A673 (cell line): ENCODE results near the gene MSANTD1. TPM values are rescaled to one million over a fixed set of nuclear protein-coding genes. Genes with fewer than 3 reads are reported as not detected.
"Not testable (repeated sequence)": the region's sequence is repeated elsewhere in the genome, so short reads cannot be mapped to it uniquely, and the experiment has no call there.

Source experiments
- BruUV-seq: library from RNA; stranded (reverse); fragments of 400-500 nt; replicated peaks from 2 replicates; lab custom pipeline; 2021; lab: Mats Ljungman, UMichigan
- CTCF ChIA-PET: fragments of 300-600 bp; sonication (Branson Sonifier 250); formaldehyde crosslinking; loops from one replicate; lab custom pipeline; 2022; ENCODE audit warnings: antibody characterized with exemption; lab: Charles Lee
- POLR2A ChIA-PET: fragments of 300-600 bp; sonication (Branson Sonifier 250); formaldehyde crosslinking; loops from one replicate; lab custom pipeline; 2022; ENCODE audit warnings: antibody characterized with exemption; ENCODE audit not compliant: low non-redundant PET; lab: Charles Lee
- DNase-seq: peaks from one replicate; pipeline ENCODE4 v3.0.0-alpha.2; 2015; ENCODE audit warnings: low spot score
- H3K27ac ChIP-seq: fragments of 200-600 bp; sonication (generic); 2 replicates; pipeline ENCODE4 v1.5.1; 2016; ENCODE audit warnings: mixed run types, low read depth, mild to moderate bottlenecking, mixed read lengths, antibody characterized with exemption, low read length; ENCODE audit not compliant: poor library complexity, severe bottlenecking
- H3K27me3 ChIP-seq: fragments of 200-600 bp; sonication (generic); replicated peaks from 2 replicates; pipeline ENCODE4 v1.6.1; 2017; ENCODE audit warnings: mixed run types, low read depth, mild to moderate bottlenecking, mixed read lengths, antibody characterized with exemption, low read length; ENCODE audit not compliant: insufficient read depth, poor library complexity
- H3K36me3 ChIP-seq: fragments of 200-600 bp; sonication (generic); 2 replicates; pipeline ENCODE4 v1.6.1; 2016; ENCODE audit warnings: mixed run types, mild to moderate bottlenecking, mixed read lengths, antibody characterized with exemption, low read length; ENCODE audit not compliant: insufficient read depth, poor library complexity, severe bottlenecking
- H3K4me1 ChIP-seq: fragments of 200-600 bp; sonication (generic); 2 replicates; pipeline ENCODE4 v1.6.1; 2017; ENCODE audit warnings: mixed run types, mild to moderate bottlenecking, mixed read lengths, antibody characterized with exemption, low read length; ENCODE audit not compliant: insufficient read depth, poor library complexity, severe bottlenecking
- H3K4me3 ChIP-seq: fragments of 200-600 bp; sonication (generic); 2 replicates; pipeline ENCODE4 v1.5.1; 2016; ENCODE audit warnings: low read depth, mixed run types, mild to moderate bottlenecking, mixed read lengths, low read length; ENCODE audit not compliant: poor library complexity, severe bottlenecking
- H3K9me3 ChIP-seq: fragments of 200-600 bp; sonication (generic); 2 replicates; pipeline ENCODE4 v1.6.1; 2016; ENCODE audit warnings: mixed run types, low read depth, mild to moderate bottlenecking, mixed read lengths, antibody characterized with exemption, low read length; ENCODE audit not compliant: poor library complexity, severe bottlenecking
- EZH2 ChIP-seq: fragments of 200-600 bp; sonication (generic); IDR thresholded peaks from 2 replicates; pipeline ENCODE4 v1.6.1; 2017; ENCODE audit warnings: borderline replicate concordance, low read depth, mild to moderate bottlenecking, mixed read lengths, antibody characterized with exemption, low read length; ENCODE audit not compliant: poor library complexity, severe bottlenecking
- intact Hi-C: fragments of 100-400 bp; cut with micrococcal nuclease; formaldehyde crosslinking; loops from one replicate; pipeline ENCODE4 v1.10.0; 2022; ENCODE audit not compliant: unreplicated experiment
- total RNA-seq: library from RNA; stranded (reverse); gene quantifications from 2 replicates; pipeline ENCODE4 v1.2.3, GENCODE V29; 2021
- TF ChIP-seq, protein P1 (sequence below): fragments of 300-800, 200-600 bp; sonication (generic); conservative IDR thresholded peaks from 2 replicates; pipeline ENCODE4 v1.5.1; 2017; ENCODE audit warnings: low read depth, mild to moderate bottlenecking, antibody characterized with exemption, low read length, moderate library complexity, mixed read lengths

The MSANTD1 gene
- total RNA-seq, 1 experiment from 2014 or later = 2.3 TPM

DNA sequence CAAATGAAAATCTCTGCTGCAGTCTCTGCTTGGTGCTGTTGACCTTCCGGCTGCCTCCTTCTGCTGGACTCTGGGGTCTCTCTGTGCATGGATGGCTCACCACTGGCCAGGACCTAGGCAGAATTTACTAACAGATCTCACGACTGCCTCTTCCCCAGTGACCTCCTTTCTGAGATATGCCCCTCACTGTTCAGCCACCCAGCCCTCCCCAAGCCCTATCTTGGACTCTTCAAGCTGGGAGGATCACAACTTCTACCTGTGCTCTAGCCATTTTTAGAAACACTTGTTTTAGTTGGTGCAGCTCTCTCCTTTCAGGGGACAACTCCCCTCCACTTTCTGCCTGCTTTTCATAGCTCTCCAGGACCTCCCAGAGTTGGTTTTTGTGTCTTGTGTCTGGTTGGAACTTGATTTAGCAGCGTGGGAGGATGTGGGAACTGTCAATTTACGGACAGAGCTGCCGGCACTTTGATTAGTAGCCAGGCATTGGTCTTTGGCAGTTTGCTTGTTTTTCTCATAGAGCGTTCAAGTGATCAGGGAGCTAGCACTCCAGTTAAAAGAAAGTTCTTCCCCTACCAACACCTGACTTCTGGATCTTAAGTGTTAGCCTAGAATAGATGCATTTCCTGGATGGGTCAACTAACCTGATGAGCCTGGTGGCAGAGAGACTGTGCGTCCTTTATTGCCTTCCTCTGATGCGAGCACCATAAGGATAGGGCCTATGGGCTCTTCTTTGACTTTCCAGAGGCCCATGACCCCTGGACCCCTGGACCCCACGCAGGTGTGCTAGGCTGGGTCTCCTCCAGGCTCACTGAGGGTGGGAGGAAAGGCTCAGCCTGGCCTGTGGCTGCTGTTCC is 50.4 kb downstream of the MSANTD1 start:
- intact Hi-C loops = no loop called here
- Histone ChIP-seq H3K36me3 (peaks cover 4% of the 10 kb centered on the region), H3K4me3 (no peak overlapping the region), H3K27me3 (no peaks in the 10 kb centered on the region), H3K27ac (no peak overlapping the region), H3K4me1 (peaks cover 29% of the 10 kb centered on the region), H3K9me3 (peaks cover 3% of the 10 kb centered on the region)
- ChIA-PET CTCF (no interaction called here), POLR2A (no interaction called here)
- TF ChIP-seq, protein P1, sequence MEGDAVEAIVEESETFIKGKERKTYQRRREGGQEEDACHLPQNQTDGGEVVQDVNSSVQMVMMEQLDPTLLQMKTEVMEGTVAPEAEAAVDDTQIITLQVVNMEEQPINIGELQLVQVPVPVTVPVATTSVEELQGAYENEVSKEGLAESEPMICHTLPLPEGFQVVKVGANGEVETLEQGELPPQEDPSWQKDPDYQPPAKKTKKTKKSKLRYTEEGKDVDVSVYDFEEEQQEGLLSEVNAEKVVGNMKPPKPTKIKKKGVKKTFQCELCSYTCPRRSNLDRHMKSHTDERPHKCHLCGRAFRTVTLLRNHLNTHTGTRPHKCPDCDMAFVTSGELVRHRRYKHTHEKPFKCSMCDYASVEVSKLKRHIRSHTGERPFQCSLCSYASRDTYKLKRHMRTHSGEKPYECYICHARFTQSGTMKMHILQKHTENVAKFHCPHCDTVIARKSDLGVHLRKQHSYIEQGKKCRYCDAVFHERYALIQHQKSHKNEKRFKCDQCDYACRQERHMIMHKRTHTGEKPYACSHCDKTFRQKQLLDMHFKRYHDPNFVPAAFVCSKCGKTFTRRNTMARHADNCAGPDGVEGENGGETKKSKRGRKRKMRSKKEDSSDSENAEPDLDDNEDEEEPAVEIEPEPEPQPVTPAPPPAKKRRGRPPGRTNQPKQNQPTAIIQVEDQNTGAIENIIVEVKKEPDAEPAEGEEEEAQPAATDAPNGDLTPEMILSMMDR = no peak
- no peak for TF ChIP-seq EZH2
- BruUV-seq = no TSS peak
- no peak for DNase-seq

DNA sequence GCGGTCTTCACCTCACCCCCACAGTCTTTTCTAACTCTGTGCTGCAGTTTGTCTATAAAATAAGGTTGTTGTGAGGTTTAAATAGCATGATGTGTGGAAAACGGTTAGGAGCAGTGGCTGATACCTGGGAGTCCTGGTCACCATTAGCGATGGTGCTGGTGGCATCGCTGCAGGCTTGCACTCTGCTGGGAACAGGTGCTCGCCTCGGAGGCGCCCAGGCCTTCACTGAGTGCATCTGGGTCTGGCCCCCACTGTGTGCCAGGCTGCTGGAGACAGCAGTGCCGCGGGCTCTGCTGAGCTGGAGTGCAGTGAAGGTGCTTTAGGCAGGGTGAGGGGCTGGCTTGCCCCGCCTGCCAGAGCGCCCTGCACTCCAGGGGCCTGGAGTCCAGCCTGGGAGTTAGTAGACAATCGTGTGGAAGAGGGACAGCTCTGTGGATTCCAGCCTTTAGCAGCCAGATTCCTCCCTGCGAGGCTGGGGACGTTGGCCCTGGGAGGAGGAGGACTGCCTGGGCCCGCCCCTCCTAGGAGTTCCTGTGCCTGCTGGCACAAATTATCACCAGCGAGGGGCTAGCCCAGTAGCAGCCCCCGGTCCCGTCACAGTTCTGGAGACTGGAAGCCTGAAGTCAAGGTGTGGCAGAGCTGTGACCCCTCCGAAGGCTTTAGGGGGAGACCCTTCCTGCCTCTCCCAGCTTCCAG is 51.2 kb downstream of the MSANTD1 start:
- no peaks in the 10 kb centered on the region for H3K27me3 ChIP-seq
- BruUV-seq = no TSS peak
- H3K4me1 ChIP-seq = peaks cover 33% of the 10 kb centered on the region
- DNase-seq = no peak
- intact Hi-C loops = no loop called here
- H3K9me3 ChIP-seq = peaks cover 3% of the 10 kb centered on the region
- TF ChIP-seq, protein P1 = no peak
- TF ChIP-seq EZH2 = no peak
- H3K27ac ChIP-seq = peak overlapping the region; percentile 21
- H3K4me3 ChIP-seq = no peak overlapping the region
- peaks cover 4% of the 10 kb centered on the region for H3K36me3 ChIP-seq
- CTCF ChIA-PET = no interaction called here
- POLR2A ChIA-PET = no interaction called here

DNA sequence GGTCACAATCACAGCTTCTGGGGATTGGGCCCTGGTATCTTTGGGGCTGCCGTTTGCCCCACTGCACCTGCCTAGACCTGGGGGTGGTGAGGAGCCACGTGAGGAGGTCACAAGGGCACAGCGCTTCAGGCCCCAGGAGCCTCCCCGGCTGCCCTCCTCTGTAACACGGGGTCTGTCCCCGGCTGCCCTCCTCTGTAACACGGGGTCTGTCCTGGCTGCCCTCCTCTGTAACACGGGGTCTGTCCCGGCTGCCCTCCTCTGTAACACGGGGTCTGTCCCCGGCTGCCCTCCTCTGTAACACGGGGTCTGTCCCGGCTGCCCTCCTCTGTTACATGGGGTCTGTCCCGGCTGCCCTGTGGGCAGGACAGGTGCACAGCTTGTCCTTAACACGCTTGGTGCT is 51.9 kb downstream of the MSANTD1 start:
- H3K27me3 ChIP-seq, DNase-seq, H3K9me3 ChIP-seq, POLR2A ChIA-PET, intact Hi-C loops, CTCF ChIA-PET, BruUV-seq, H3K36me3 ChIP-seq, H3K4me3 ChIP-seq: not testable (repeated sequence)
- peak overlapping the region; percentile 21 for H3K27ac ChIP-seq
- H3K4me1 ChIP-seq = peaks cover 40% of the 10 kb centered on the region
